ENCODE results near the gene FAM83G. TPM values are rescaled to one million over a fixed set of nuclear protein-coding genes. Genes with fewer than 3 reads are reported as not detected.
"Not testable (repeated sequence)": the region's sequence is repeated elsewhere in the genome, so short reads cannot be mapped to it uniquely, and the experiment has no call there.

FAM83G gene
- total RNA-seq, 1 experiment from 2014 or later: 38.7 TPM

DNA sequence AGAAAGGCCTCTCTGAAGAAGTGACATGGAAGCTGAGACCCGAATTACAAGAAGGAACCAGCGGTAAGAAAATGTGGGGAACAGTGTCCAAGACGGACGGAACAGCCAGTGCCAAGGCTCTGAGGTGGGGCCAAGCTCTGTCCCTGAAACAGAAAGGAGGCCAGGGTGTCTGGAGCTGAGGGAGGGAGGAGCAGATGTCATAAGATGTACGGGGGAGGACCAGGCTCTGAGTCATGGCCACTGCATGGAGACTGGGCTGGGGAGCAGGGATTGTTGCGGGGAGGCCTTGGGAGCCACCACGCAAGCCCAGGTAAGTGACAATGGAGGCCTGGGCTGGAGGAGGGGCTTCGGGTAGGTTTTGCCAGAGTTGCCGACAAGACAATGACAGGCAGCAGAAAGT is 40.1 kb upstream of the FAM83G start:
- not testable (repeated sequence) for H3K27ac ChIP-seq (ENCODE audit: insufficient read length, low read depth, low read length); H3K14ac ChIP-seq (ENCODE audit: insufficient read depth, low read length); H3K18ac ChIP-seq (ENCODE audit: insufficient read length, low read depth, low read length); H2BK120ac ChIP-seq (ENCODE audit: low read depth, low read length, poor library complexity, severe bottlenecking); H3K4me2 ChIP-seq (ENCODE audit: insufficient read depth, insufficient read length, low read length); H3K9ac ChIP-seq (ENCODE audit: extremely low read depth, insufficient read length, low read length); H3K23ac ChIP-seq (ENCODE audit: insufficient read length, low read depth, low read length); H3K27me3 Mint-ChIP-seq (ENCODE audit: low read depth); DNase-seq; H3T11ph ChIP-seq (ENCODE audit: low read length); H4K8ac ChIP-seq (replicated peaks; ENCODE audit: insufficient read length, low read depth, low read length); H3K27me3 ChIP-seq (ENCODE audit: insufficient read depth, low read length); H3K4me1 Mint-ChIP-seq; H3K4me1 ChIP-seq (ENCODE audit: insufficient read depth, low read length); H4K5ac ChIP-seq (ENCODE audit: insufficient read length, low read depth, low read length); H3K4ac ChIP-seq (ENCODE audit: low read depth, low read length); H3K79me1 ChIP-seq (ENCODE audit: insufficient read depth, low read depth, low read length, poor library complexity, severe bottlenecking); H3K36me3 Mint-ChIP-seq (ENCODE audit: insufficient read depth in 1 of 3, low read depth in 3 of 3); H3K9me3 Mint-ChIP-seq; H2BK15ac ChIP-seq (ENCODE audit: low read depth, low read length); H4K20me1 ChIP-seq (ENCODE audit: control insufficient read depth, insufficient read depth, insufficient read length); H3K79me2 ChIP-seq (ENCODE audit: insufficient read depth, low read length); H2BK12ac ChIP-seq (ENCODE audit: insufficient read length, low read depth, low read length); H3K4me3 Mint-ChIP-seq; H2BK5ac ChIP-seq (ENCODE audit: insufficient read length, low read length); H3K27ac Mint-ChIP-seq; H3K56ac ChIP-seq (ENCODE audit: insufficient read length, low read depth, low read length); H4K91ac ChIP-seq (ENCODE audit: insufficient read length, low read depth, low read length); H3K9me3 ChIP-seq (ENCODE audit: control insufficient read depth, low read depth, low read length); H2AFZ ChIP-seq (ENCODE audit: low read length); H2AK5ac ChIP-seq (ENCODE audit: insufficient read length, low read length); H2BK20ac ChIP-seq (ENCODE audit: low read depth, low read length, poor library complexity, severe bottlenecking); H3K23me2 ChIP-seq (ENCODE audit: insufficient read length, low read depth, low read length, poor library complexity, severe bottlenecking)
- WGBS (ENCODE audit: extremely low coverage, insufficient read length, low lambda C conversion rate): no CpG with 5 or more reads among the region's 9 CpGs

DNA sequence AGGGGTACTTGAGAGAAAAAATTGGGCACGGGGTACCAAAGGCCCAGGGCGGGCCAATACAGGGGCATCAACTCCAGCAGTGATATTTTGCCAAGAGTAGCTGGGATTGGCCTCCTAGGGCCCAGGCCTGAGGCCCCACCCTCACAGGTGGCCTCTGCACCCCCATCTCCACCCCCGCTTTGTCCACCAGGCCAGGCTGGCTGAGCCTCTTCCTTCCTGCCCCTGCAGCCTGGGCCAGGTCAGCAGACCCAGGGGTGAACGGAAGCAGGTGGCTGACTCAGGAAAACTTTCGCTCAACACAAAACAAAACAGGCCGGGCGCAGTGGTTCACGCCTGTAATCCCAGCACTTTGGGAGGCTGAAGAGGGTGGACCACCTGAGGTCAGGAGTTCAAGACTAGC is 38.5 kb upstream of the FAM83G start:
- not testable (repeated sequence) for H3K4me2 ChIP-seq (ENCODE audit: insufficient read depth, insufficient read length, low read length); H3K9me3 Mint-ChIP-seq; H3K27me3 ChIP-seq (ENCODE audit: insufficient read depth, low read length); H3K14ac ChIP-seq (ENCODE audit: insufficient read depth, low read length); DNase-seq; H2BK5ac ChIP-seq (ENCODE audit: insufficient read length, low read length); H3K27me3 Mint-ChIP-seq (ENCODE audit: low read depth); H3K18ac ChIP-seq (ENCODE audit: insufficient read length, low read depth, low read length); H3K27ac ChIP-seq (ENCODE audit: insufficient read length, low read depth, low read length); H3K4me1 ChIP-seq (ENCODE audit: insufficient read depth, low read length); H4K5ac ChIP-seq (ENCODE audit: insufficient read length, low read depth, low read length); H3K4me3 Mint-ChIP-seq; H3T11ph ChIP-seq (ENCODE audit: low read length); H4K8ac ChIP-seq (replicated peaks; ENCODE audit: insufficient read length, low read depth, low read length); H3K9ac ChIP-seq (ENCODE audit: extremely low read depth, insufficient read length, low read length); H4K20me1 ChIP-seq (ENCODE audit: control insufficient read depth, insufficient read depth, insufficient read length); H2BK120ac ChIP-seq (ENCODE audit: low read depth, low read length, poor library complexity, severe bottlenecking); H3K23me2 ChIP-seq (ENCODE audit: insufficient read length, low read depth, low read length, poor library complexity, severe bottlenecking); H4K91ac ChIP-seq (ENCODE audit: insufficient read length, low read depth, low read length); H3K4me1 Mint-ChIP-seq; H2BK20ac ChIP-seq (ENCODE audit: low read depth, low read length, poor library complexity, severe bottlenecking); H3K27ac Mint-ChIP-seq; H3K4ac ChIP-seq (ENCODE audit: low read depth, low read length); H3K36me3 Mint-ChIP-seq (ENCODE audit: insufficient read depth in 1 of 3, low read depth in 3 of 3); H2AFZ ChIP-seq (ENCODE audit: low read length); H3K79me1 ChIP-seq (ENCODE audit: insufficient read depth, low read depth, low read length, poor library complexity, severe bottlenecking); H3K23ac ChIP-seq (ENCODE audit: insufficient read length, low read depth, low read length); H3K79me2 ChIP-seq (ENCODE audit: insufficient read depth, low read length); H2BK15ac ChIP-seq (ENCODE audit: low read depth, low read length); H3K56ac ChIP-seq (ENCODE audit: insufficient read length, low read depth, low read length); H2BK12ac ChIP-seq (ENCODE audit: insufficient read length, low read depth, low read length); H2AK5ac ChIP-seq (ENCODE audit: insufficient read length, low read length); H3K9me3 ChIP-seq (ENCODE audit: control insufficient read depth, low read depth, low read length)
- no CpG with 5 or more reads among the region's 8 CpGs for WGBS (ENCODE audit: extremely low coverage, insufficient read length, low lambda C conversion rate)
